BLaER1 (cell line): Measurements from ENCODE around the gene FAM3C.

Source experiments
- H3K27ac ChIP-seq: shearing (Covaris generic); formaldehyde crosslinking; 2 replicates; pipeline ENCODE4 v1.8.1; 2022
- H3K27me3 ChIP-seq: shearing (Covaris generic); formaldehyde crosslinking; 2 replicates; pipeline ENCODE4 v1.8.1; 2022
- H3K36me3 ChIP-seq: shearing (Covaris generic); formaldehyde crosslinking; 2 replicates; pipeline ENCODE4 v1.8.1; 2022
- H3K4me1 ChIP-seq: shearing (Covaris generic); formaldehyde crosslinking; 2 replicates; pipeline ENCODE4 v1.8.1; 2022
- H3K4me2 ChIP-seq: shearing (Covaris generic); formaldehyde crosslinking; 2 replicates; pipeline ENCODE4 v1.8.1; 2022
- H3K4me3 ChIP-seq: shearing (Covaris generic); formaldehyde crosslinking; 2 replicates; pipeline ENCODE4 v1.8.1; 2022
- H3K9ac ChIP-seq: shearing (Covaris generic); formaldehyde crosslinking; 2 replicates; pipeline ENCODE4 v1.8.1; 2022
- H3K9me3 ChIP-seq: shearing (Covaris generic); formaldehyde crosslinking; 2 replicates; pipeline ENCODE4 v1.8.1; 2022
- H4K20me1 ChIP-seq: shearing (Covaris generic); formaldehyde crosslinking; 2 replicates; pipeline ENCODE4 v1.8.1; 2022
- Cebpa-rat ChIP-seq: shearing (Covaris generic); IDR thresholded peaks from 2 replicates; pipeline ENCODE4 v1.8.1; 2022

Gene FAM3C

GRCh38 chr7:121385056-121385799 lies 10.9 kb downstream of the FAM3C start:
- peaks cover 53% of the 10 kb centered on the region for H4K20me1 ChIP-seq
- H3K9me3 ChIP-seq: no peaks in the 10 kb centered on the region
- peak overlapping the region; percentile 64 for H3K4me2 ChIP-seq
- peaks cover 82% of the 10 kb centered on the region for H3K4me1 ChIP-seq
- no peak overlapping the region for H3K27ac ChIP-seq
- H3K27me3 ChIP-seq: no peaks in the 10 kb centered on the region
- TF ChIP-seq Cebpa-rat: no peak
- H3K36me3 ChIP-seq: no peaks in the 10 kb centered on the region; the same call in 1 of the 2 replicates
- H3K4me3 ChIP-seq: no peak overlapping the region
- H3K9ac ChIP-seq: no peak overlapping the region; the same call in 1 of the 2 replicates

GRCh38 chr7:121384265-121384664 lies 11.8 kb downstream of the FAM3C start:
- TF ChIP-seq Cebpa-rat: no peak
- Histone ChIP-seq H3K27ac (peak overlapping the region; percentile 36), H3K27me3 (no peaks in the 10 kb centered on the region), H3K4me3 (no peak overlapping the region), H3K9me3 (no peaks in the 10 kb centered on the region), H3K9ac (no peak overlapping the region), H4K20me1 (peaks cover 43% of the 10 kb centered on the region), H3K4me2 (peak overlapping the region; percentile 64), H3K36me3 (peaks cover 6% of the 10 kb centered on the region; the same call in 1 of the 2 replicates), H3K4me1 (peaks cover 76% of the 10 kb centered on the region)

GRCh38 chr7:121383235-121383910 lies 12.7 kb downstream of the FAM3C start:
- no peak for TF ChIP-seq Cebpa-rat
- H3K27ac ChIP-seq: peak overlapping the region; percentile 36; the same call in 1 of the 2 replicates
- no peak overlapping the region for H3K9ac ChIP-seq
- H3K36me3 ChIP-seq: peaks cover 10% of the 10 kb centered on the region
- H3K27me3 ChIP-seq: no peaks in the 10 kb centered on the region
- H4K20me1 ChIP-seq: peaks cover 35% of the 10 kb centered on the region
- H3K4me1 ChIP-seq: peaks cover 68% of the 10 kb centered on the region
- H3K4me3 ChIP-seq: no peak overlapping the region
- H3K4me2 ChIP-seq: peak overlapping the region; percentile 64
- H3K9me3 ChIP-seq: no peaks in the 10 kb centered on the region

- Histone ChIP-seq H3K9me3 (no peaks in the 10 kb centered on the region), H4K20me1 (peaks cover 31% of the 10 kb centered on the region), H3K27ac (no peak overlapping the region), H3K4me1 (peaks cover 68% of the 10 kb centered on the region), H3K9ac (no peak overlapping the region), H3K36me3 (peaks cover 17% of the 10 kb centered on the region), H3K4me3 (no peak overlapping the region), H3K4me2 (peak overlapping the region; percentile 64), H3K27me3 (no peaks in the 10 kb centered on the region)
- TF ChIP-seq Cebpa-rat: no peak
Observed at GRCh38 chr7:121382473-121382872, 13.6 kb downstream of the FAM3C start.

- Histone ChIP-seq H4K20me1 (peaks cover 6% of the 10 kb centered on the region; the same call in 1 of the 2 replicates), H3K27me3 (no peaks in the 10 kb centered on the region), H3K27ac (no peak overlapping the region), H3K9me3 (no peaks in the 10 kb centered on the region), H3K9ac (no peak overlapping the region), H3K36me3 (peaks cover 42% of the 10 kb centered on the region), H3K4me2 (no peak overlapping the region), H3K4me3 (no peak overlapping the region), H3K4me1 (peaks cover 65% of the 10 kb centered on the region)
- TF ChIP-seq Cebpa-rat: no peak
Observed at GRCh38 chr7:121379930-121380329, 16.2 kb downstream of the FAM3C start.

GRCh38 chr7:121376979-121377378 lies 19.1 kb downstream of the FAM3C start:
- Histone ChIP-seq H3K36me3 (peaks cover 44% of the 10 kb centered on the region), H3K27me3 (no peaks in the 10 kb centered on the region), H3K4me3 (no peak overlapping the region), H3K9me3 (no peaks in the 10 kb centered on the region), H3K9ac (no peak overlapping the region), H4K20me1 (no peaks in the 10 kb centered on the region), H3K4me1 (peaks cover 60% of the 10 kb centered on the region), H3K27ac (no peak overlapping the region), H3K4me2 (no peak overlapping the region)
- no peak for TF ChIP-seq Cebpa-rat

GRCh38 chr7:121373177-121373576 lies 22.9 kb downstream of the FAM3C start:
- peak overlapping the region; percentile 4; the same call in 1 of the 2 replicates for H3K4me3 ChIP-seq
- peak overlapping the region; percentile 88 for H3K4me2 ChIP-seq

GRCh38 chr7:121372376-121373010 lies 23.6 kb downstream of the FAM3C start:
- Histone ChIP-seq H3K36me3 (peaks cover 35% of the 10 kb centered on the region), H3K27ac (peak overlapping the region; percentile 81), H3K9me3 (no peaks in the 10 kb centered on the region), H3K27me3 (no peaks in the 10 kb centered on the region), H3K4me1 (peaks cover 70% of the 10 kb centered on the region), H3K4me3 (peak overlapping the region; percentile 4; the same call in 1 of the 2 replicates), H3K9ac (peak overlapping the region; percentile 8), H4K20me1 (peaks cover 17% of the 10 kb centered on the region), H3K4me2 (peak overlapping the region; percentile 88)
- TF ChIP-seq Cebpa-rat: no peak

More at GRCh38 chr7:121373177-121373576, 22.9 kb downstream of the FAM3C start:
- Histone ChIP-seq H3K27ac (peak overlapping the region; percentile 81), H3K9ac (no peak overlapping the region), H4K20me1 (peaks cover 11% of the 10 kb centered on the region), H3K27me3 (no peaks in the 10 kb centered on the region), H3K36me3 (peaks cover 39% of the 10 kb centered on the region), H3K9me3 (no peaks in the 10 kb centered on the region), H3K4me1 (peaks cover 63% of the 10 kb centered on the region)
- TF ChIP-seq Cebpa-rat: no peak

GRCh38 chr7:121371883-121372282 lies 24.2 kb downstream of the FAM3C start:
- Histone ChIP-seq H3K36me3 (peaks cover 30% of the 10 kb centered on the region), H3K9me3 (no peaks in the 10 kb centered on the region), H4K20me1 (peaks cover 24% of the 10 kb centered on the region), H3K9ac (peak overlapping the region; percentile 83), H3K4me2 (peak overlapping the region; percentile 88), H3K4me3 (peak overlapping the region; percentile 71), H3K4me1 (peaks cover 69% of the 10 kb centered on the region), H3K27me3 (no peaks in the 10 kb centered on the region), H3K27ac (peak overlapping the region; percentile 81)
- TF ChIP-seq Cebpa-rat: no peak
